ENCODE results near the gene CTNNA3. TPM values are rescaled to one million over a fixed set of nuclear protein-coding genes. Genes with fewer than 3 reads are reported as not detected.

Gene CTNNA3
- total RNA-seq, 1 experiment from 2014 or later: 0.32 TPM

GRCh38 chr10:67695555-67695954, 440 bp downstream of the CTNNA3 start:
- Histone ChIP-seq H3K36me3 (ENCODE audit: control insufficient read depth in 1 of 2, insufficient read depth in 2 of 2, low read length in 2 of 2) (no peaks in the 10 kb centered on the region), H3K9me2 (ENCODE audit: insufficient read depth) (no peaks in the 10 kb centered on the region), H3K27me3 (ENCODE audit: insufficient read depth, low read length) (no peaks in the 10 kb centered on the region), H3K4me2 (ENCODE audit: low read length) (no peak overlapping the region), H4K20me1 (ENCODE audit: insufficient read depth) (no peaks in the 10 kb centered on the region), H3K4me3 (replicated peaks in 1 of 2; ENCODE audit: low read depth in 1 of 2, low read length in 2 of 2) (no peak overlapping the region), H3K27ac (ENCODE audit: low read depth, low read length) (no peak overlapping the region), H2AFZ (ENCODE audit: low read depth, low read length, poor library complexity, severe bottlenecking) (no peak overlapping the region), H3K79me2 (ENCODE audit: insufficient read depth, low read length) (no peaks in the 10 kb centered on the region), H3K4me1 (ENCODE audit: control insufficient read depth in 1 of 2, insufficient read depth in 2 of 2, low read length in 2 of 2) (peaks cover 0 to 3% of the 10 kb centered on the region in 2 experiments; a peak in 2 of 4 replicates), H3K9ac (ENCODE audit: low read length) (no peak overlapping the region), H3K9me3 (ENCODE audit: control insufficient read depth in 1 of 2, insufficient read depth in 1 of 2, low read depth in 1 of 2, low read length in 2 of 2) (no peaks in the 10 kb centered on the region)
- ATAC-seq: no peak
- TF ChIP-seq POLR2A (IDR thresholded peaks at IDR 0.05; ENCODE audit: borderline replicate concordance, extremely low read depth, insufficient read depth, insufficient read length) (no peak), SP1 (IDR thresholded peaks at IDR 0.05; ENCODE audit: low read depth) (no peak), POLR2AphosphoS5 (IDR thresholded peaks at IDR 0.05; ENCODE audit: low read depth, low read length) (no peak), RAD21 (IDR thresholded peaks at IDR 0.05; ENCODE audit: low read depth) (no peak), TCF7L2 (IDR thresholded peaks at IDR 0.05; ENCODE audit: borderline replicate concordance, extremely low read depth, insufficient read depth, insufficient read length) (no peak), ELF1 (IDR thresholded peaks at IDR 0.05; ENCODE audit: borderline replicate concordance, low read depth) (no peak), SIN3A (IDR thresholded peaks at IDR 0.05; ENCODE audit: low read depth) (no peak), SRF (IDR thresholded peaks at IDR 0.05; ENCODE audit: low read depth) (no peak), FOSL1 (IDR thresholded peaks at IDR 0.05; ENCODE audit: low read depth) (no peak), CBX3 (IDR thresholded peaks at IDR 0.05; ENCODE audit: low read depth) (no peak), MAX (IDR thresholded peaks at IDR 0.05) (no peak), JUND (IDR thresholded peaks at IDR 0.05) (no peak), ZNF274 (IDR thresholded peaks at IDR 0.05; ENCODE audit: low read depth, low read length) (no peak), EZH2 (IDR thresholded peaks at IDR 0.05) (no peak), EGR1 (IDR thresholded peaks at IDR 0.05; ENCODE audit: low read depth) (no peak), ZFX (IDR thresholded peaks at IDR 0.05) (no peak), ATF3 (IDR thresholded peaks at IDR 0.05) (no peak)
- TF ChIP-seq, protein P1, sequence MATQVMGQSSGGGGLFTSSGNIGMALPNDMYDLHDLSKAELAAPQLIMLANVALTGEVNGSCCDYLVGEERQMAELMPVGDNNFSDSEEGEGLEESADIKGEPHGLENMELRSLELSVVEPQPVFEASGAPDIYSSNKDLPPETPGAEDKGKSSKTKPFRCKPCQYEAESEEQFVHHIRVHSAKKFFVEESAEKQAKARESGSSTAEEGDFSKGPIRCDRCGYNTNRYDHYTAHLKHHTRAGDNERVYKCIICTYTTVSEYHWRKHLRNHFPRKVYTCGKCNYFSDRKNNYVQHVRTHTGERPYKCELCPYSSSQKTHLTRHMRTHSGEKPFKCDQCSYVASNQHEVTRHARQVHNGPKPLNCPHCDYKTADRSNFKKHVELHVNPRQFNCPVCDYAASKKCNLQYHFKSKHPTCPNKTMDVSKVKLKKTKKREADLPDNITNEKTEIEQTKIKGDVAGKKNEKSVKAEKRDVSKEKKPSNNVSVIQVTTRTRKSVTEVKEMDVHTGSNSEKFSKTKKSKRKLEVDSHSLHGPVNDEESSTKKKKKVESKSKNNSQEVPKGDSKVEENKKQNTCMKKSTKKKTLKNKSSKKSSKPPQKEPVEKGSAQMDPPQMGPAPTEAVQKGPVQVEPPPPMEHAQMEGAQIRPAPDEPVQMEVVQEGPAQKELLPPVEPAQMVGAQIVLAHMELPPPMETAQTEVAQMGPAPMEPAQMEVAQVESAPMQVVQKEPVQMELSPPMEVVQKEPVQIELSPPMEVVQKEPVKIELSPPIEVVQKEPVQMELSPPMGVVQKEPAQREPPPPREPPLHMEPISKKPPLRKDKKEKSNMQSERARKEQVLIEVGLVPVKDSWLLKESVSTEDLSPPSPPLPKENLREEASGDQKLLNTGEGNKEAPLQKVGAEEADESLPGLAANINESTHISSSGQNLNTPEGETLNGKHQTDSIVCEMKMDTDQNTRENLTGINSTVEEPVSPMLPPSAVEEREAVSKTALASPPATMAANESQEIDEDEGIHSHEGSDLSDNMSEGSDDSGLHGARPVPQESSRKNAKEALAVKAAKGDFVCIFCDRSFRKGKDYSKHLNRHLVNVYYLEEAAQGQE (IDR thresholded peaks at IDR 0.05; ENCODE audit: low read depth): no peak
- TF ChIP-seq, protein P2, sequence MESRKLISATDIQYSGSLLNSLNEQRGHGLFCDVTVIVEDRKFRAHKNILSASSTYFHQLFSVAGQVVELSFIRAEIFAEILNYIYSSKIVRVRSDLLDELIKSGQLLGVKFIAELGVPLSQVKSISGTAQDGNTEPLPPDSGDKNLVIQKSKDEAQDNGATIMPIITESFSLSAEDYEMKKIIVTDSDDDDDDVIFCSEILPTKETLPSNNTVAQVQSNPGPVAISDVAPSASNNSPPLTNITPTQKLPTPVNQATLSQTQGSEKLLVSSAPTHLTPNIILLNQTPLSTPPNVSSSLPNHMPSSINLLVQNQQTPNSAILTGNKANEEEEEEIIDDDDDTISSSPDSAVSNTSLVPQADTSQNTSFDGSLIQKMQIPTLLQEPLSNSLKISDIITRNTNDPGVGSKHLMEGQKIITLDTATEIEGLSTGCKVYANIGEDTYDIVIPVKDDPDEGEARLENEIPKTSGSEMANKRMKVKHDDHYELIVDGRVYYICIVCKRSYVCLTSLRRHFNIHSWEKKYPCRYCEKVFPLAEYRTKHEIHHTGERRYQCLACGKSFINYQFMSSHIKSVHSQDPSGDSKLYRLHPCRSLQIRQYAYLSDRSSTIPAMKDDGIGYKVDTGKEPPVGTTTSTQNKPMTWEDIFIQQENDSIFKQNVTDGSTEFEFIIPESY (IDR thresholded peaks at IDR 0.05; ENCODE audit: extremely low read depth, insufficient replicate concordance, low read length): no peak
- TF ChIP-seq, protein P3, sequence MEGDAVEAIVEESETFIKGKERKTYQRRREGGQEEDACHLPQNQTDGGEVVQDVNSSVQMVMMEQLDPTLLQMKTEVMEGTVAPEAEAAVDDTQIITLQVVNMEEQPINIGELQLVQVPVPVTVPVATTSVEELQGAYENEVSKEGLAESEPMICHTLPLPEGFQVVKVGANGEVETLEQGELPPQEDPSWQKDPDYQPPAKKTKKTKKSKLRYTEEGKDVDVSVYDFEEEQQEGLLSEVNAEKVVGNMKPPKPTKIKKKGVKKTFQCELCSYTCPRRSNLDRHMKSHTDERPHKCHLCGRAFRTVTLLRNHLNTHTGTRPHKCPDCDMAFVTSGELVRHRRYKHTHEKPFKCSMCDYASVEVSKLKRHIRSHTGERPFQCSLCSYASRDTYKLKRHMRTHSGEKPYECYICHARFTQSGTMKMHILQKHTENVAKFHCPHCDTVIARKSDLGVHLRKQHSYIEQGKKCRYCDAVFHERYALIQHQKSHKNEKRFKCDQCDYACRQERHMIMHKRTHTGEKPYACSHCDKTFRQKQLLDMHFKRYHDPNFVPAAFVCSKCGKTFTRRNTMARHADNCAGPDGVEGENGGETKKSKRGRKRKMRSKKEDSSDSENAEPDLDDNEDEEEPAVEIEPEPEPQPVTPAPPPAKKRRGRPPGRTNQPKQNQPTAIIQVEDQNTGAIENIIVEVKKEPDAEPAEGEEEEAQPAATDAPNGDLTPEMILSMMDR (IDR thresholded peaks at IDR 0.05 in 2 of 3, conservative IDR thresholded peaks at IDR 0.05 in 1 of 3; ENCODE audit: borderline replicate concordance in 1 of 3, insufficient read depth in 1 of 3, low read depth in 2 of 3, low read length in 2 of 3): no peak
- intact Hi-C loops (cut with micrococcal nuclease): no loop called here
- DNase-seq (ENCODE audit: low read depth, low spot score): no peak
- BruUV-seq (replicated peaks): no TSS peak
- ChIA-PET CTCF (interaction anchor here (2.7 to 4.7 kb wide), 2 partner anchors 12 to 83 kb away, joined by 15 to 52 read pairs; no protein-coding TSS in a partner anchor), RAD21 (ENCODE audit: low non-redundant PET in 1 of 2, low total read pairs in 2 of 2, uncharacterized antibody in 2 of 2, unreplicated experiment in 2 of 2) (no interaction called here), POLR2A (no interaction called here)
